T follicular helper cell (primary cell): ENCODE measurements around the gene APOL4.
"Not testable (repeated sequence)": the region's sequence is repeated elsewhere in the genome, so short reads cannot be mapped to it uniquely, and the experiment has no call there.

Source experiments
- DNase-seq: peaks from one replicate; pipeline ENCODE4 v3.0.0-alpha.2; 2020; ENCODE audit warnings: low read depth

APOL4 gene

DNA sequence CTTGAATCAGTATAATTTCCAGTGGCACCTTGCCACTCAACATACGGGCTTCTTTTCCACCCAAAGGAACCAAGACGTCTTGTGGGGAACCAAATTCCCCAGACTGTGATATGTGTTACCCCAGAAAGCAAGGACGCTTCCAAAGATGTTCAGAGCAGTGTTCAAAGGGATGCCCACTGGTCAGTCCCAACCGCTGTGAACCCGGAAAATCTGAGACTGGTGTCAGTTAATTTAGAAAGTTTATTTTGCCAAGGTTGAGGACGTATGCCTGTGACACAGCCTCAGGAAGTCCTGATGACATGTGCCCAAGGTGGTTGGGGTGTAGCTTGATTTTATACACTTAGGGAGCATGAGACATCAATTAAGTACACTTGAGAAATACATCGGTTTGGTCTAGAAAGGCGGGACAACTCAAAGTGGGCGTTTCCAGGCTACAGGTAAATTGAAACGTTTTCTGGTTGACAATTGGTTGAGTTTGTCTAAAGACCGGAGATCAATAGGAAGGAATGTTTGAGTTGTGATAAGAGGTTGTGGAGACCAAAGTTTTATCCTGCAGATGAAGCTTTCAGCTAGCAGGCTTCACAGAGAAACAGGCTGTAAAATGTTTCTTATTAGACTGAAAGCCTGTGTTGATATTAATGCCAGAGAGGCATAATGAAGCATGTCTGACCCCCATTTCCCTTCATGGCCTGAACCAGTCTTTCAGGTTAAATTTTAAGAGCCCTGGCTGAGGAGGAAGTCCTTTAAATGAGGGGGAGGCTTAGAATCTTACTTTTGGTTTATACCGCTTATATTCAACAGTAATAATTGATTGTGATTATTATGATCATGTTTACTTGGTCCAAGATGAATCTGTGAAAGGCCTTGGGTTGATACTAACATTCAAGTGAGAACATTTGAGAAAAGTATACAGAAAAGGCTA is 47.8 kb downstream of the APOL4 start:
- no peak for DNase-seq

DNA sequence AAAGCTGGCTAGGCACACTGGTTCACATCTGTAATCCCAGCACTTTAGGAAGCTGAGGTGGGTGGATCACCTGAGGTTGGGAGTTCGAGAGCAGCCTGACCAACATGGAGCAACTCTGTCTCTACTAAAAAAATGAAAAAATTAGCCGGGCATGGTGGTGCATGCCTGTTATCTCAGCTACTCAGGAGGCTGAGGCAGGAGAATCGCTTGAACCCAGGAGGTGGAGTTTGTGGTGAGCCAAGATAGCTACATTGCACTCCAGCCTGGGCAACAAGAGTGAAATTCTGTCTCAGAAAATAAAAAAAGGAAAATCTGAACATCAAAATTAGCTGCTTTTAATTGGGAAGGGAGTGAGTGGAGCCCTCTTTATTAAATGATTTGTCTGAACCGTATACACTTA is 48.8 kb downstream of the APOL4 start:
- not testable (repeated sequence) for DNase-seq

DNA sequence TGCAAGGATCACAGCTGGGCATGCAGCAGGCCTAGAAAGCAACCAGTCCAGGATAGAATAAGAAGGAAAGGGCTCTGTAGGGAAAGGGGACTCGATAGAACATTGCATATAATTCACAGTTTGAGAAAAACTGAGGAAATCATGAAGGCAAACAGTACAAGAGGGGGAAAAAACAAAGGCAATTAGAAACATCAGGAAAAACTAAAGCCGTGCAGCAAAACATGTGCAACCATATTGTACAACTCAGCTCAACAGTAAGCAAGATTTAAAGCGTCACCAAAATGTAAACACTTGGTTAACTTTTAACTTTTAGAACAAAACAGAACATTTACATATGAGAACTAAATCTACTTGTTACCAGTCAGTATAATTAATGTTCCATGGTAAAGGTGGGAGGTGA is 49.5 kb downstream of the APOL4 start:
- DNase-seq: no peak

- no peak for DNase-seq
Observed at GRCh38 chr22:36151006-36151595, 50.5 kb downstream of the APOL4 start.

- DNase-seq: no peak
Observed at GRCh38 chr22:36149441-36149840, 52.2 kb downstream of the APOL4 start.

GRCh38 chr22:36148411-36148810 is 53.2 kb downstream of the APOL4 start:
- DNase-seq: no peak

- DNase-seq: no peak
Observed at GRCh38 chr22:36147196-36147791, 54.3 kb downstream of the APOL4 start.

DNA sequence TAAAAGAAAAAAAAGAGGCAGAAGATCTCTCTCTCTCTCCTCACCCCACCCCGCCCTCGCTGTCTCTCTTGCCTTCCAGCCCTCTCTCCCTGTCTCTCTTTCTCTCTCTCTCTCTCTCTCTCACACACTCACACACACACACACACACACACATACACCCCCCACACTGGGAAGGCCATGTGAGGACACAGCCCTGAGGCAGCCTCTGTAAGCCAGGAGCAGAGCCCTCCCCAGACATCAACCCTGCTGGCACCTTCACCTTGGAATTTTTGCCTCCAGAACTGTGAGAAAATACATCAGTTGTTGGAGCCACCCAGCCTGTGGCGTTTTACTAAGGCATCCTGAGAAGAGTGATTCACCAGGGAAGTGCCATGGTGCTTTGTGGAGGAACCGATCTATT is 55.7 kb downstream of the APOL4 start:
- DNase-seq: no peak

DNA sequence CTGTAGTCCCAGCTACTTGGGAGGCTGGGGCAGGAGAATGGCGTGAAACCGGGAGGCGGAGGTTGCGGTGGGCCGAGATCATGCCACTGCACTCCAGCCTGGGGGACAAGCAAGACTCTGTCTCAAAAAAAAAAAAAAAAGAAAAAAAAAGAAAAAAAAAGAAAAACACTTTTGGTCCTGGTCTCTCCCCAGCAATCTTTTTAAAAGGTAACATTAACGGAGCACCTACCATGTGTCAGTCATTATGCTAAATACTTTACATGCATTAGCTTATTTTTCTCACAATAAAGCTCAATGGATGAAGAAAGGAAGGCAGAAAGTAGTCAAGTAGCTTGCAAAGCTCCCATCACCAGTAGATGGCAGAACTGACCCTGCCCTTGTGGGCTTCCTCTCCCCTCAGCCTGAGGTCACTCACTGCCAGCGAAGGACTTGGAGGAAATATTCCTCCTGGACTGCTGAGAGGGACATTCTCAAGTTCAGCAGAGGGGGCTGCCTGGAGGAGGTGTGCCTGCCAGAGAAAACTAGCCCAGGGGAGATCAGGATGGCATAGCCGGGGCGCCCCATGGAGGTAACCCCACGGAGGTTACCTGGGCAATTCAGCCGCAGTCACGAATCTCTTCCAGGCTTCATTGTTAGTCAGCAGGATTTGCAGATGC is 56.6 kb downstream of the APOL4 start:
- DNase-seq: no peak

DNA sequence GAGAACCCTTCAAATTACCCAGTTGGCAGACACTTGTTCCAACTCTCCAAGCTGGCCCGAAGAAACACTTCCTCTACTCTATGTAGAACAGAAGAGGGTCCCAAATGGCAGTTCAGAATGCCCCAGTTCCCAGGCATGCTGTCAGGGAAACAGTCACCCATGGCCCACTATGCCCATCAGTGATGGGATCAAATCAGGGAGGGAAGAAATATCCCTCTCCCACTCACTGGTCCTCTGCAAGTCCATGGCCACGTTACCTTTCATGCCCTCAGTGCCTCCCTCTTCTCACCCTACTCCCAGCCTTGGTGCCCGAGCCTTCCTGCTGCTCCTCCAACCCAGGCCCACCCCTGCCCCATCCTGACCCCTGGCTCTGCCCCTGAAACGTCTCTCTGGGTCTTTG is 57.7 kb downstream of the APOL4 start:
- DNase-seq: no peak

DNA sequence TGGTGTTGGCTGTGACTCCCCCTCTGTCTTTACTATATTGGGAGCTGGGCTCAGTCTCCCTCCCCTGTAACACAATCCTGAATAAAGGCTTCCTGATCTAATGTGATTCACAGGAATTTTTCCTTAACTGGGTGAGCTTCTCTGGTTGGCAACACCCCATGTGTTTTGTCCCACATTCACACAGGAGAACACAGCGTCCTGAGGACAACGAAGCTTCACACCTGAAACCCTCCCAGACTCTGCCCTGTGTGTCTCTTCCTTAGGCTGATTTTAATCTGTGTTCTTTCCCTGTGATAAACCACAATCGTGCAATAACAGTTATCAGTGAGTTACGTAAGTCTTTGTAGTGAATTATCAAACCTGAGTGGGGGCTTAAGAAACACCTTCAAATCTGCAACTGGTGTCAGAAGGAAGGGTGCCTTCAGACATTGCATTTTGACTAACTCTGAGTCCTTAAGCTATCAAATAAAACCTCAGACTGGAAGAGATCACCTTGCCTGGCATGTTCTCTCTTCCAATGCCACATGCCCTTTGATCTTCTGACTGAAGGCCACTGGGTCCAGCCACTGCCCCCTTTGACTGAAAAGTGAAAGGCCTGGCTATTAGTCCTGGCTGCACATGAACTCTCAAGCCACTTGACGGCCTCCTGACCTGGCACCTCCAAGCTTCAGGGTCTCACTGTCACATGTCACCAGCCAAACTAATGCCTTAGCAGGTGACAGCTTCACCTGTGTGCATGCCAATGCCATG is 58.4 kb downstream of the APOL4 start:
- DNase-seq: no peak

DNA sequence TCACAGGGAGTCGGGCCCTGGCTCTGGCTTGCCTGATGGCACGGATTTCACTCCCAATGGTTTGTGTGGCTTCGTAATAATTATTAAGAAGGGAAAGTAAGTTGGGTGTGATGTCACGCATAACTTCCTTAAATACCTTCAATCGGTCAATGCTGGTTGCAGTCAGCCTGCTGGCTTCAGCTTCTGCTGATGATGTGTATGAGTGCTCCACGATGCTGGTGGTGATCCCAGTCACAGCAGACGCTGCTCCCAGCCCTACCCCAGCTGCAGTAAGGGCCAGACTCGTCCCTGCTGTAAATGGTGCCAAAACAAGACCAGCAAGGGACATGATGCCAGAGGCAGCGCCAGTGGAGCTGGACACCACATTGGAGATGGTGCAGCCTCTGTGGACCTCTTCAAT is 60.1 kb downstream of the APOL4 start:
- DNase-seq: no peak
